Left renal cortex interstitium (tissue), 4 donors: ENCODE data around the gene OLFM4. TPM values are rescaled to one million over a fixed set of nuclear protein-coding genes. Genes with fewer than 3 reads are reported as not detected.
A peak's percentile ranks its signal among the peaks of the same experiment; 100 is the strongest.
"Not testable (repeated sequence)": the region's sequence is repeated elsewhere in the genome, so short reads cannot be mapped to it uniquely, and the experiment has no call there.

ENCODE experiments used
- DNase-seq, 4 donors: peaks; one replicate each; pipeline ENCODE4 v3.0.0-alpha.2; 2013; ENCODE audit warnings: low read depth in 4 of 4, low spot score in 2 of 4, missing footprints in 1 of 4
- polyA plus RNA-seq, 4 donors: library from polyadenylated mRNA; unstranded; fragments of 120-200 nt; gene quantifications; one replicate each; pipeline ENCODE4 v1.2.1, GENCODE V29; 2013; ENCODE audit not compliant: insufficient read length in 4 of 4

The OLFM4 gene
- polyA plus RNA-seq, 4 donors: 0.41 to 0.72 (median 0.49) TPM

DNA sequence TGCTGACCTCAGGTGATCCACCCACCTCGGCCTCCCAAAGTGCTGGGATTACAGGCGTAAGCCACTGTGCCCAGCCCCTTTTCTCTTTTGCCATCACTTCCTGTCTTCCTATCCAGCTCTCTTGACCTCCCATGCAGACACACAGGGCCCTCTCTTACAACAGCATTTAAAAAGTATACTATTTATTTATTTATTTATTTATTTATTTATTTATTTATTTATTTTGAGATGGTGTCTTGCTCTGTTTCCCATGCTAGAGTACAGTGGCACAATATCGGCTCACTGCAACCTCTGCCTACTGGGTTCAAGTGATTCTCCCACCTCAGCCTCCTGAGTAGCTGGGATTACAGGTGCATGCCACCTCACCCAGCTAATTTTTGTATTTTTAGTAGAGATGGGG is 14.6 kb upstream of the OLFM4 start:
- not testable (repeated sequence) for DNase-seq

DNA sequence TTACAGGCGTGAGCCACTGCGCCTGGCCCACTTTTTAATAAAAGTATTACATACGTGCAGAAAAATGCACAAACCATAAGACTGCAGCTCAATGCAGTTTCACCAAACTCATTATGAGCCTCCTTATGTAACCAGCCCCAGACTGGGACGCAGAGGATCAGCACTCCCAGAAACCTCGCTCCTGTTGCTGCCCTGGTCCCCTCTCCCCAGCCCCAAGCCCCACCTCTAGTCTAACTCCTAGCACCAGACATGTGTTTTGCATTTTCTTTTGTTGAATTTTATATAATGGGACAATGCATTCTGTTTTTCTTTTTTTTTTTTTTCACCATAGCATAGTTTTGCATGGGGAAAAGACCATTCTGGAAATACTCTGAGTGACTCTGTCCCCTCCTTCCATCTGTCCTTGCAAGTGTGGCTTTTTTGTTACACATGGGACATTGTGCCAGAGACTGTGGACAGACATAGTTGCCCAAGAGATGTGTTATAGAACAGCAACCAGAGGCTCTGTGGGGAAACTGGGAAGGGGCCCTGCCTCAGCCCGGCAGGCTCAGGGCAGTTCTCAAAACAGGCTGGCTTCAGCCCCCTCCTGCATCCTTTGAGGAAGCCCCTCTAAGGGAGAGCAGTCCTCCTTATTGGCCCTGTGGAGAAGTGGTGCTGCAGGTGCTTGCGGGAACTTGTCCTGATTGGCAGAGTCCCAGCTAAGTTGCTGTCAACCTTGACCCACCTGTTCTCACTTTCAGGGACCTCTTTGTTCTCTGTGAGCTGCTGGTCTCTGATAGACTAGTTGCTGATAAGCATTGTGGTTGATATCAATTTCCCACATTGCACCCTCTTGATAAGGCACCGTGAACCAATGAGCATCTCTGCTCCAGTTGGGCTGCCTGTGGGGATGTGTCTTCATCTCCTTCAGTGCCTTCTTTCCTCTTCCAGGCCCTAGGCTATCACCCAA is 13.8 kb upstream of the OLFM4 start:
- no peak for DNase-seq

DNA sequence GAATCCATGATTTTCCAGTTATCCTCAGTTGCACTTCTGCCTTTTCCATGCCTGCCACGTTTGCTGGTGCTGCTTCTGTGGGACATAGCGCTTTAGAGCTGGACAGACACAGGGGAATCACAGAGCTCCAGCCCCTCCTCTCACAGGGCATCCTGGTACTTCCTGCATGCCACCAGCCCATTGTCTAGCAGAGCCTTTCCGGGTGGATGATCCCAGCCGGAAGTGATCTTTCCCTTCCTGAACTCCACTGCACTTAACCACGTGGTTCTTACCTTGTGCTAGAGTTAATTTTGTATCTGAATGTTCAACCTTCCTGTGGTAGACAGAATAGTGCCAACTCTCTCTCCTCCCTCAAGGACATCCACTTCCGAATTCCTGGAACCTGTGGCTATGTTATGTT is 12.6 kb upstream of the OLFM4 start:
- DNase-seq: no peak

DNA sequence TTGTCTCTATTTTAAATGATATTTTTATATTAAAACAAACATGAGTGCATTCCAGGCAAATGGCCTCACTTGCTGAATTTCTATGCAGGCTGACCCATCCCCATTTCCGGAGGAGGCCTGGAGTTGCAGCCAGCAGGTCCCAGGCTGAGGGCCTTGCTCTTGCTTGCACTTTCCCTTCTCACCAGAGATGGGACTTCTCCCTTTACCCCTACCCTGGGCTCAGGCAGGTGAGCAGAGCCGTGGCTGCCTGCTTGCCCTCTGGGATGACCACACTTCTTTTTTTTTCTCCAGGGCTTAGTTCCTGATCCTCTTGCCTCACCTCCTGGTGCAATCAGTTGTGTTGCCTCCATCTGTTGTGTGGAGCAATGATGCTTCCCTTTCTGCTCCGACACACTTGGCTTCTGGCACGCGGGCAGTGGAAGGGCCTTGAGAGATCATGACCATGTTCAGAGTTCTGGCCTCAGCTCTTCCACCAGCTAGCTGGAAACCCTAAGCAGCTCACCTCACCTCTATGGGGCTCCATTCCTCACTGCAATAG is 11.1 kb upstream of the OLFM4 start:
- DNase-seq: no peak

DNA sequence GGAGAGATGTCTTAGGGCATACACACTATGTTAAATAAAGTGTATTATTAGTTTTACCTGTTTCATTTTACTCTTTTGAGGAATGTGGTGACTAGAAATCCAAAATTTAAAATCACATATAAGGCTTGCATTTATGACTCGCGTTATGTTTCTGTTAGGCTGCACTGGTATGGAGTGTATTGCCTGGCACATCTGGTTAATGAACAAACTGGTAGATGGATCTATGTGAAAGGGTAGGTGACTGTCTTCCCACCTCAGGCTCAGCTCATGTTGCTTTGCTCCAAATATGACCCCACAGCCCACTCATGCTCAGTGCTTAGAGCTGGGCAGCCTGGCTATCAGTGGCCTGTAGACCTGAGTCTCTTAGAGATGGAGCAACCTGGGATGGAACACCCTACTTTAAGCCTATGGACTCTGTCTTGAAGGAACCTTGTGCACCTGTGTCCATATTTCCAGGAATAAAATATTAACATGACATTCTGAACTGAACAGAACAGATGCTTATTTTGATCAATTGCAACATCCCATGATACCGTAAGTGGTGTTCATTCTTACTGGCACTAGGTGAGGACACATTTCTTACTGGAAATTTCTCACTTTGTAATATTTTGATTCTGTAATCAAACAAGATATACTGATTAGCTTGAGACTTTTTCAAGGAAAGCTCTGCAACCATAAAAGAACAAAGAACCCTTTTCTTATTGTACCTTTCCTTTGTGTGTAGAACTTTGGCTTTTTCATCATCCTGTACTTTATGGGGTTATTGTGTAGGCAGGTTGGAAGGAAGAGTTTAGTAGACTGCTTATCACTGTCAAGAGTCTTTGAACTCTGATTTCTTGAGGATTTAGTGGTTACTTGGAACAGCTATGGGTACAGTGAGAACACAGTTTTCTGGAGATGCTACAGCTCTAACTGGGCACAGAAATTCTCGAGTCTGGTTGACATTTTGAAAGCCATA is 9.6 kb upstream of the OLFM4 start:
- no peak for DNase-seq

DNA sequence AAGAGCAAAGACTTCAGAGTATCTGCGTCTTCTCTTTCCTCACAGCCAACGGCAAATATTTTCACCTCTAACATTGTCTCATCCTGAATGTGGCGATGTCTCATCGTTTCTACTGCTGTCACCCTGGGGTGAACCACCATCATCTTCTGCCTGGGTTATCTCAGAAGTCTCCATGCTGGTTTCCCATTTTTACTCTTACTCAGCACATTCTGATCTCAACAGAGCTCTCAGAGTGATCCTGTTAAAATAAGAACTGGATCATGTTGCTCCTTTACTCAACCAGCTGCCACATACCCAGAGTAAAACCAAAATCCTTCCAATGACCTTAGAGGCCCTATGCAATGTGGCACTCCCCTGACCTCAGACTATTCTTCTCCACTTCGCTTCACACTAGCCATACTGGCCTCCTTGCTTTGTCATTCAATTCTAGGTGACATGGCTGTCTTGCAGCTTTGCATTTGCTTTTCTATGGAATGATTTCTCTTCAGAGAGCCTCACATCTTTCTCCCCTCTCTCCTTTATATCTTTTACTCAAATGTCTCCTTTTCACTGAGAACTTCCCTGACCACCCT is 7.8 kb upstream of the OLFM4 start:
- no peak for DNase-seq

DNA sequence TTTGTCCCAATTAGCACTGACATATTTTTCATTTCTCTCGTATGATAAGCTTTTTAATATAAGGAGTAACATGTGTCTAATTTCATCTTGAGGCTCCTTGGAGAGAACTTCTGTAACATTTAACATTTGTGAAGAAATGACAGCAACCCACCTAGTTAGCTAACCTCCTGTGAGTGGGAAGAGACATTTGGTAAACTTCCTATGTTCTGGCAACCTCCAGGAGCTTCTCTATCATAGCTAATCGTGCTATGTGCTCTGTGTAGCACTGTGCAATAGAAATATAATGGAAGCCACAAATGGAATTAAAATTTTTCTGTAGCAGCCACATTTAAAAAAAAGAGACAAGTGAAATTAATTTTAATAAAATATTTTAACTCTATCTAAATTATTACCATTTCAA is 5.4 kb upstream of the OLFM4 start:
- DNase-seq: no peak

DNA sequence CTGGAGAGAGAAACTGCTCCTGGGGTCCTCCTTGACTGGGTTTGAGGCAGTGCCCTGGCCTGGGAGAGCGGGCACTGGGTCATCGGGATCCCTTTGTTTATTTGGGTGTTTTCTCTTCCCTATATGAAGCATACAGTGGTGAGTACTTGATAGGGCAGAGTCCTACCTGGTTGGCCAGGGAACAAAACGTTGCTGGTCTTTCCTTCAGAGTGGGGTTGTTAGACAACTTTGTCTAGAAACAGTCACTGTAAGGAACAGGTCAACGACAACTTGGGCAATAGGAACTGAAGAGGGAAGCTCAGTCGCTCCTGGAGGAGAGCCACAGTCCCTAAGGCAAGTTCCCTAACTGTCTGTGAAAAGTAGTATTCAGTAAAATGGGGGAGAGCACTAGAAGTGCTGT is 550 bp upstream of the OLFM4 start:
- DNase-seq: no peak

DNA sequence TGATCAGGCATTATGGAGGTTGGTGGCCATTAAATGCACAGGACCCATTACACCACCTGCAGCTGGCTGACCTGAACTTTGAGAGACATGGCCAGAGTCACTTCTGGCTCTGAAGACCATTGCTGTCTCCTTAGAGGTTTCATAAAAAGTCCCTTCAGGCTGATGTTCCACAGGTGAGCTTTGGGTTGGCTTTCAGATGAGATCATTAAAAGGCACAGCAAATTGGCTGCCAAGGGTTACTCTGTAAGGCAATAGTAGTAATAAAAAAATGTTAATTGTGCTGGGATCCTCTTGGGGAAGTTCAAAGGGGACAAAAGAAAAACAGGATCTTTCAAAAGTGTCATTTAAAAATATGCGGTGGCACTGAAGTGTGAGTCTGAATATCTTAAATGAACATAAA is 4.2 kb downstream of the OLFM4 start:
- DNase-seq: no peak

DNA sequence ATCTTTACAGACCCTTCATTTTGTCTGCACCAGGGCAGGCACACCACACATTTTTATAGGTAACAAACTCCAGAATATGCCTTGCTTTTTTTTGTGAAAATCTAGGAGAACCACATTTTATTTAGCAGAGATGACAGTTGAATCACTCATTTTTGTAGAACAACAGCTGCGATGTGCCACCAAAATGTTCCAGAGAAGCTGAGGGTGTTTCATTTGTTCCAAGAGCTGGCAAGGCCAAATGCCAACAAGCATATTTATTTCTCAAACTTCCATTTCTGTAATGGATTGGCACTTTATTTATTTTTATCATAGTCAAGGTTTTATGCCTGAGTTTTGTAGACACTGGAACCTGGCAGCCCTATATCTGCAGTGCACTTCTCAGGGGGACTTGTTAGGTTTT is 10.4 kb downstream of the OLFM4 start:
- no peak for DNase-seq

DNA sequence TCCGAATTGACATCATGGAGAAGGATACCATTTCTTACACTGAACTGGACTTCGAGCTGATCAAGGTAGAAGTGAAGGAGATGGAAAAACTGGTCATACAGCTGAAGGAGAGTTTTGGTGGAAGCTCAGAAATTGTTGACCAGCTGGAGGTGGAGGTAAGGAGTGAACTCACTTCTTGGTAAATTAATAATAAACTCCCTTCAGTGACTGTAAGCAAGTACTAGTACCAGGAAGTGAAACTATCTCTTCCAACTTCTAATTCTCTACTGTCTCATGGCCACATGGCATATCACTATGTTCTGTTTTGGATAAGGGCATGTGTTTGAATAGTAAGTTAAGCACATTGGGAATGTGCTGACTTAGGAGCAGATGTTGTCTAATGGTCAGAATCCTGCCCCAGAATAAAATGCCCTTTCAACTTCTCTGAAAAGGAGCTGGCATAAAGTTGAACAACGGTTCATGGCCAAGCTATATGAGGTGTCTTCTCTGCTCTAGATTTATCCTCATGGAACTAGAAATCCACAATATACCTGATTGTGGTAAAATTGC is 13.4 kb downstream of the OLFM4 start:
- DNase-seq: no peak

DNA sequence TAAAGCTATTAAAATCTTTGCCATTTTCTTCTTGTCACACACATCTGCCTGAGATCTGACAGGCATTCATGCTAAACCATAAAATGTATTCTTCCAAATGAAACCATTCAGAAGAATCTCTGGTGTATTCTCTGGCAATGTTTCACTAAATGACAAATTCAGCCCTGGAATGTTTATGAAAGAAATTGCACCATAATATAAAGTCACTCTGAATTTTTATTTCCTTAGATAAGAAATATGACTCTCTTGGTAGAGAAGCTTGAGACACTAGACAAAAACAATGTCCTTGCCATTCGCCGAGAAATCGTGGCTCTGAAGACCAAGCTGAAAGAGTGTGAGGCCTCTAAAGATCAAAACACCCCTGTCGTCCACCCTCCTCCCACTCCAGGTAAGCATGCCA is 14.3 kb downstream of the OLFM4 start:
- no peak for DNase-seq

DNA sequence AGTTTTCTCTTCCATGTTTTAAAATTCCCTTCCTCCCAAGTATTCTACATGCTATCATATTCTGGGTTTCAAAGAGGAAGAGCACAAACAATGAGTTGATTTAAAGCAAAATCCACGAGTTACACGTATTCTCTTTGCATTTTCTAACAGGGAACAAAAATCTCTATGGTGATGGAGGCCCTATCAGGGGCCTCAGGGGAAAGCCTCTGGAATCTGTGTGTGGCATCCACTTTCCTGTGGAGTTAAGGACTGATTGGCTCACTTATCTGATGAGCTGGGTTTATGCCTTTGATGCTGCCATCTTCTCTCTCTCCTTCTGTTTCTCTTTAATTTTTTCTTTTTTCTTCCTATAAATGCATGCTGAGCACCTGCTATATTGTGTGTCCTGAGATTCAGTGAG is 14.8 kb downstream of the OLFM4 start:
- DNase-seq: no peak

DNA sequence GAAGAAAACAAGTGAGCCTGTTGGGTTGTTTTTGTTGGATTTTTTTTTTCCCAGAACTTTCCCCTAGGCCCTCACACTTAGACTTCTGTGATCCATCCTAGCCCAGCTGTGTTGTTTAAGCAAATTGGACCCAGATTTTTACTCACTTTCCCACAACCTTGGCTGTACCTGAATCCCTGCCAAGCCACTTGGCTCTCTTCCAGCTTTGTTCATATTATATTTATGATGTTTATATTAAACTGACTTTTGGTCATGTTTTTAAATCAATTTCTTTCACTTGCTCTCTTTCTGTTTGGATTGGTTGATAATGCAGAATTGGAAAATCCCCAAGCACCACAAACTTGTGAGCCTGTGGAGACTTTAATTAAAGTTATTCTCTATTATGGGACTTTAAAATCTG is 16.6 kb downstream of the OLFM4 start:
- peak; percentile 55 to 73 (median 65) for DNase-seq

DNA sequence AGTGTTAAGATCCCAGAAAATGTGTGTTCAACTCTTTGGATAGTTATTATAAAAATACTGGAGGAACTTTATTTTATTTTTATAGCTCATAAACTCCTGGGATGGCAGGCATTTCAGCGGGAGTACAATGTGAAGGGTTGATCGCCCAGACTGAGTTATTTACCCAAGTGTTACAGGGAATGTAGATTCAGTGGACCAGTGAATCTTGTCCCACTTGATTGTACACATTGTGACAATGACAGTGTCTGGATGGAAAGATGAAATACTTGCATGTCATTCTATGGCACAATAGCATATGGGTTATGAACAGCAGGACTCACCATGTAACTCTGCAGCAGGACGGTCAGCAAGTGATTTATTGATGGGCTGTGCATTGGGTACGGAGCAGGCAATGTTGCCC is 20.3 kb downstream of the OLFM4 start:
- DNase-seq: no peak

DNA sequence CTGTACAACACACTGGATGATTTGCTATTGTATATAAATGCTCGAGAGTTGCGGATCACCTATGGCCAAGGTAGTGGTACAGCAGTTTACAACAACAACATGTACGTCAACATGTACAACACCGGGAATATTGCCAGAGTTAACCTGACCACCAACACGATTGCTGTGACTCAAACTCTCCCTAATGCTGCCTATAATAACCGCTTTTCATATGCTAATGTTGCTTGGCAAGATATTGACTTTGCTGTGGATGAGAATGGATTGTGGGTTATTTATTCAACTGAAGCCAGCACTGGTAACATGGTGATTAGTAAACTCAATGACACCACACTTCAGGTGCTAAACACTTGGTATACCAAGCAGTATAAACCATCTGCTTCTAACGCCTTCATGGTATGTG is 21.5 kb downstream of the OLFM4 start:
- DNase-seq: no peak

DNA sequence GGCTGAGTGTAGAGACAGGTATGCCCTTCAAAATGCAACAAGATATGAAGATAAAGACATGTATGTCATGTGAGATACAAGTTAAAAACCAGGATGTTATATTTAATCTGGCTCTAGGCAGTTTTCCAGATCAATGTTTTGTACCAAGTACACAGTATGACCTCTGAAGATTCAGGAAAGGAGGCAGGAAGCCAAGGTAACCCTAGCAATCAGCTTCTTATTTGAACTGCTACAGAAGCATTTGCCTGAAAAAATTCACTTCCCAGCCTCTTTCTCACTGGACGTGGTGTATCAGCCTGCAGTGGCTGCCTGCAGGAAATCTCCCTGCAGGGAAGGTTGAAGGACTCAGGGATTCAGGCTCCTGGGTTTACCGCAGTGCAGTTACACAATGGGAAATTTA is 24.1 kb downstream of the OLFM4 start:
- no peak for DNase-seq

DNA sequence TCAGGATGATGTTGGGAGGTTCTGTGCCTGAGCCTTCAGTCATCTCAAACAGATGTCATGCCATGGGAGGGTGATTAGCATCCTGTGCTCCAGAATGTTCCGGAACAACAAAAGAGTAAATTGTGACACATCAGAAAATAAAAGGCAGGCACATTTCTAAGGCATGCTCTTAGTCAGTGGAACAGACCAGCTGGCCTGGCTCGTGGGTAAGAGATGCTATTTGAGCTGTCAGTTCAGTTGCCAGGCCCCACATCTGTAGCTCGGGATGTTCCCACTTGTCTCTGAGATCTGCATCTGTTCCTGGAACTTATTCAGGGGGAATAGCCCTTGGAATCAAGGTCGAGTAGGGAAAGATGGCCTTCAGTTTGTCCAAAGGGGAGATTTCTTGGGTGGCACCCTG is 26.0 kb downstream of the OLFM4 start:
- DNase-seq: no peak

DNA sequence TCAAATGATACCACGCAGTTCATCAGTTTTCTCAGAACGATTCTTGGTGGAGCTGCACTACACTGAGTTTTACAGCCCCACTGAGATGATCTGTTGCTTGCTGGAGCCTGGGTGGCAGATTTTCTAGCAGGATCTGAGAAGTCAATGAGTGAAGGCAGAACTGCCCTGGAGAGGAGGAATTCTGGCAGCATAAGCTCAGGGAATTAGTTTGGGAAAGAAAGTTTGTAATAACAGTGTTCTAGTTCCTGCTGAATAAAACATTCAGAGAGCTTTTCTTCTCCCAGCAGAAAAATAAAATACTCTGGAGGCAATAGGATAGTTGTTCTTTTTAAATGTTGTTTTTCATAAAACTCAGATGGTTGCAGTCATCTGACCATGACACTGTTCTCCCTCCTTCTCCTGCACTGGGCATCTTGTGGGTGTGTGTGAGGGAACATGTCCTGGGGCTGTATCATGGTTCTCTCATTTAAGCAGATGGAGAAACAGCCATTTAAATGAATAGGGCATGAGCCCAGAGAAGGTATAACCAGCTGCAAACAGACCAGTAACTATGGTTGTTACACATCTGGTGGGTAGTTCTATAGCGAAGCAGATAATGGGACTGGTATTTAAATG is 29.6 kb downstream of the OLFM4 start:
- DNase-seq: no peak

DNA sequence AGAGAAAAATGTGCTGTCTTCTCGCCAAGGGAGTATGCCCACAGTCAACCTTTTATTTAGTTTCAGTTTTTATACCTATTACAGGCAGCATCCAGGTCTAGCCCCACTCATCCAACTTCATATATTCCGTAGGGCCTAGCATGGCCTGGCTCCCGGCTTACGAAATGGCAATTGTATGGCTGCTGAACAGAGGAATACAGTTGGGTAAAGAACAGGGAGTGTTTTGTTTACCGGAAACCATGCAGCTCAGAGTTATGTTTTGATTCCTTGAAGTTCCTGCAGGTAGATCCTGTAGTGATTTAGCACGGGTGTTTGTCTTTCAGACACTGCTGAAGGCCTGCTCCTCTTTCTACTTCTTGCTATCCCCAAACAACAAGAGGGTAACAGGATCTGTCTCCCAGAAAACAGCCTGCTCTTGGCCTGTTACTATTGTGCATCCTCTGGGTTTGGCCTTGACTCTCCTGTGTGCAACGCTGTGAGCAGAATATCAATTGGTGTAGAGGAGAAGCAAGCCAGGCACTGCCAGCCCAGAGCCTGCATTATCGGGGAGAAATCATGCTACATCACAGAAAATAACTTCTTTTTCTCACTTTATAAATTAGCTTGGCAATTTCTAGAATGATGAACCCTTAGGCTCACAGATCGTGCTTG is 32.4 kb downstream of the OLFM4 start:
- DNase-seq: no peak
